Panc1 (cell line): ENCODE measurements around the gene GCH1. TPM values are rescaled to one million over a fixed set of nuclear protein-coding genes. Genes with fewer than 3 reads are reported as not detected.

Experiments
- ATAC-seq: fragments of 200-7000 bp; cut with Tn5 transposase; 2 replicates; pipeline ENCODE4 v1.9.1; 2020; ENCODE audit warnings: mild to moderate bottlenecking, moderate library complexity
- BruUV-seq: library from RNA; stranded (reverse); fragments of 400-500 nt; replicated peaks from 2 replicates; lab custom pipeline; 2021; lab: Mats Ljungman, UMichigan
- CTCF ChIA-PET: fragments of 300-600 bp; sonication (Branson Sonifier 250); formaldehyde crosslinking; loops from one replicate; lab custom pipeline; 2022; ENCODE audit warnings: antibody characterized with exemption; lab: Charles Lee
- POLR2A ChIA-PET: fragments of 300-600 bp; sonication (Branson Sonifier 250); formaldehyde crosslinking; loops from one replicate; lab custom pipeline; 2022; ENCODE audit warnings: antibody characterized with exemption; lab: Charles Lee
- DNase-seq: peaks from one replicate; pipeline ENCODE4 v3.0.0-alpha.2; 2010; ENCODE audit warnings: low read depth, low spot score
- H3K27ac ChIP-seq: 2 replicates; pipeline ENCODE4 v1.5.1; 2011; ENCODE audit warnings: mild to moderate bottlenecking, low read length, inconsistent platforms
- H3K27me3 ChIP-seq: fragments of 200-500 bp; sonication (Bioruptor generic); 2 replicates; pipeline ENCODE4 v1.6.0; 2014; ENCODE audit warnings: low read length, inconsistent platforms; ENCODE audit not compliant: control insufficient read depth, insufficient read depth
- H3K36me3 ChIP-seq: fragments of 200-500 bp; sonication (Bioruptor generic); 2 replicates; pipeline ENCODE4 v1.5.1; 2014; ENCODE audit warnings: inconsistent platforms, mild to moderate bottlenecking, low read length, moderate library complexity; ENCODE audit not compliant: control insufficient read depth, insufficient read depth
- H3K4me1 ChIP-seq: 2 replicates; pipeline ENCODE4 v1.5.1; 2011; ENCODE audit warnings: inconsistent platforms, mild to moderate bottlenecking, low read length, moderate library complexity; ENCODE audit not compliant: control insufficient read depth, insufficient read depth
- H3K4me3 ChIP-seq, 2 experiments: 2 replicates each; pipeline ENCODE4 v1.5.1; 2011 to 2012; ENCODE audit warnings: low read depth in 2 of 2, low read length in 2 of 2, mild to moderate bottlenecking in 2 of 2, inconsistent platforms in 1 of 2, moderate library complexity in 1 of 2
- H3K9me3 ChIP-seq: fragments of 200-500 bp; sonication (Bioruptor generic); 2 replicates; pipeline ENCODE4 v1.5.1; 2014; ENCODE audit warnings: low read depth, mild to moderate bottlenecking, inconsistent platforms, low read length, moderate library complexity; ENCODE audit not compliant: control insufficient read depth, insufficient read depth
- POLR2AphosphoS5 ChIP-seq: IDR thresholded peaks from 2 replicates; pipeline ENCODE4 v1.6.1; 2012; ENCODE audit warnings: mild to moderate bottlenecking, low read depth, low read length, moderate library complexity
- SIN3A ChIP-seq: IDR thresholded peaks from 2 replicates; pipeline ENCODE4 v1.6.1; 2012; ENCODE audit warnings: low read depth, mild to moderate bottlenecking, low read length, moderate library complexity, borderline replicate concordance; ENCODE audit not compliant: insufficient read depth
- TCF7L2 ChIP-seq: IDR thresholded peaks from 2 replicates; pipeline ENCODE4 v1.6.1; 2011; ENCODE audit warnings: mild to moderate bottlenecking, low read depth, low read length, inconsistent platforms
- in situ Hi-C: cut with HindIII; loops from 2 replicates; pipeline ENCODE4 v1.10.0; 2016; ENCODE audit warnings: low sequenced_read_pairs, low pct_unique_long_range_greater_than_20kb
- intact Hi-C: fragments of 100-400 bp; cut with micrococcal nuclease; formaldehyde crosslinking; loops from one replicate; pipeline ENCODE4 v1.10.0; 2022; ENCODE audit not compliant: unreplicated experiment
- total RNA-seq: library from RNA; stranded (reverse); gene quantifications from one replicate; pipeline ENCODE4 v1.2.1, GENCODE V29; 2021; ENCODE audit not compliant: unreplicated experiment
- TF ChIP-seq, protein P1 (sequence below): fragments of 450-650 bp; IDR thresholded peaks from 2 replicates; pipeline ENCODE4 v1.5.1; 2017; ENCODE audit warnings: mild to moderate bottlenecking
- TF ChIP-seq, protein P2 (sequence below), 2 experiments: IDR thresholded peaks; 2 replicates each; pipeline ENCODE4 v1.6.1; 2011 to 2012; ENCODE audit warnings: low read depth in 2 of 2, control low read depth in 1 of 2, low read length in 1 of 2, mild to moderate bottlenecking in 1 of 2, moderate library complexity in 1 of 2; ENCODE audit not compliant: insufficient read depth in 1 of 2

Gene GCH1
- total RNA-seq, 1 experiment from 2014 or later: 3.6 TPM

GRCh38 chr14:54931598-54932340 is 29.1 kb upstream of the GCH1 start:
- CTCF ChIA-PET: no interaction called here
- DNase-seq (no peak), ATAC-seq (no peak)
- no peaks in the 10 kb centered on the region for H3K27me3 ChIP-seq
- in situ Hi-C loops (no loop called here), intact Hi-C loops (no loop called here)
- no peaks in the 10 kb centered on the region for H3K36me3 ChIP-seq
- H3K4me3 ChIP-seq: no peak overlapping the region
- TF ChIP-seq TCF7L2 (no peak), SIN3A (no peak), POLR2AphosphoS5 (no peak)
- TF ChIP-seq, protein P1, sequence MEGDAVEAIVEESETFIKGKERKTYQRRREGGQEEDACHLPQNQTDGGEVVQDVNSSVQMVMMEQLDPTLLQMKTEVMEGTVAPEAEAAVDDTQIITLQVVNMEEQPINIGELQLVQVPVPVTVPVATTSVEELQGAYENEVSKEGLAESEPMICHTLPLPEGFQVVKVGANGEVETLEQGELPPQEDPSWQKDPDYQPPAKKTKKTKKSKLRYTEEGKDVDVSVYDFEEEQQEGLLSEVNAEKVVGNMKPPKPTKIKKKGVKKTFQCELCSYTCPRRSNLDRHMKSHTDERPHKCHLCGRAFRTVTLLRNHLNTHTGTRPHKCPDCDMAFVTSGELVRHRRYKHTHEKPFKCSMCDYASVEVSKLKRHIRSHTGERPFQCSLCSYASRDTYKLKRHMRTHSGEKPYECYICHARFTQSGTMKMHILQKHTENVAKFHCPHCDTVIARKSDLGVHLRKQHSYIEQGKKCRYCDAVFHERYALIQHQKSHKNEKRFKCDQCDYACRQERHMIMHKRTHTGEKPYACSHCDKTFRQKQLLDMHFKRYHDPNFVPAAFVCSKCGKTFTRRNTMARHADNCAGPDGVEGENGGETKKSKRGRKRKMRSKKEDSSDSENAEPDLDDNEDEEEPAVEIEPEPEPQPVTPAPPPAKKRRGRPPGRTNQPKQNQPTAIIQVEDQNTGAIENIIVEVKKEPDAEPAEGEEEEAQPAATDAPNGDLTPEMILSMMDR: no peak
- TF ChIP-seq, protein P2, sequence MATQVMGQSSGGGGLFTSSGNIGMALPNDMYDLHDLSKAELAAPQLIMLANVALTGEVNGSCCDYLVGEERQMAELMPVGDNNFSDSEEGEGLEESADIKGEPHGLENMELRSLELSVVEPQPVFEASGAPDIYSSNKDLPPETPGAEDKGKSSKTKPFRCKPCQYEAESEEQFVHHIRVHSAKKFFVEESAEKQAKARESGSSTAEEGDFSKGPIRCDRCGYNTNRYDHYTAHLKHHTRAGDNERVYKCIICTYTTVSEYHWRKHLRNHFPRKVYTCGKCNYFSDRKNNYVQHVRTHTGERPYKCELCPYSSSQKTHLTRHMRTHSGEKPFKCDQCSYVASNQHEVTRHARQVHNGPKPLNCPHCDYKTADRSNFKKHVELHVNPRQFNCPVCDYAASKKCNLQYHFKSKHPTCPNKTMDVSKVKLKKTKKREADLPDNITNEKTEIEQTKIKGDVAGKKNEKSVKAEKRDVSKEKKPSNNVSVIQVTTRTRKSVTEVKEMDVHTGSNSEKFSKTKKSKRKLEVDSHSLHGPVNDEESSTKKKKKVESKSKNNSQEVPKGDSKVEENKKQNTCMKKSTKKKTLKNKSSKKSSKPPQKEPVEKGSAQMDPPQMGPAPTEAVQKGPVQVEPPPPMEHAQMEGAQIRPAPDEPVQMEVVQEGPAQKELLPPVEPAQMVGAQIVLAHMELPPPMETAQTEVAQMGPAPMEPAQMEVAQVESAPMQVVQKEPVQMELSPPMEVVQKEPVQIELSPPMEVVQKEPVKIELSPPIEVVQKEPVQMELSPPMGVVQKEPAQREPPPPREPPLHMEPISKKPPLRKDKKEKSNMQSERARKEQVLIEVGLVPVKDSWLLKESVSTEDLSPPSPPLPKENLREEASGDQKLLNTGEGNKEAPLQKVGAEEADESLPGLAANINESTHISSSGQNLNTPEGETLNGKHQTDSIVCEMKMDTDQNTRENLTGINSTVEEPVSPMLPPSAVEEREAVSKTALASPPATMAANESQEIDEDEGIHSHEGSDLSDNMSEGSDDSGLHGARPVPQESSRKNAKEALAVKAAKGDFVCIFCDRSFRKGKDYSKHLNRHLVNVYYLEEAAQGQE (IDR thresholded peaks at IDR 0.05; ENCODE audit: insufficient read depth in 1 of 2, low read depth in 2 of 2, low read length in 1 of 2): no peak
- no TSS peak for BruUV-seq
- H3K9me3 ChIP-seq: no peaks in the 10 kb centered on the region
- no peaks in the 10 kb centered on the region for H3K4me1 ChIP-seq
- POLR2A ChIA-PET: no interaction called here
- H3K27ac ChIP-seq: no peak overlapping the region

DNA sequence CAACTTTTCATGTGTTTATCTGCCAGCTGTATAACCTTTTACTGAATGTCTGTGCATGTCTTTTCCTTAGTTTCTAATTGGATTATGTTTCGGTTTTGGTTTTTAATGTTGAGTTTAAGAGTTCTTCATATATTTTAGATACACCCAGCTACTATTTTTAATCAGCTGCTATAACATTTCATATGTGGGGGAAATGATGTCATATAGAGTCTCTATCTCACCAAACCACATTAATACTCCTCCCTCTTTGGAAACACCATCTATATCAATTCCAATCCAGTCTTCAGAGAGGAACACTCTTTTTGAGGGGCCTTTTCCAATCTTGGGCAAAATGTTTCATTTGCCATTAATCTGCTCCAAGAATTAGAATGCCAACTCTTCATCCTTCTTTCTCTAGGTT is 28.5 kb upstream of the GCH1 start:
- no peaks in the 10 kb centered on the region for H3K4me1 ChIP-seq
- ChIA-PET POLR2A (interaction anchor here (0.6 kb wide), 1 partner anchor 32 kb away, joined by 16 read pairs; no protein-coding TSS in a partner anchor), CTCF (no interaction called here)
- H3K36me3 ChIP-seq: no peaks in the 10 kb centered on the region
- no peak for DNase-seq
- intact Hi-C loops (no loop called here), in situ Hi-C loops (no loop called here)
- BruUV-seq: no TSS peak
- H3K9me3 ChIP-seq: no peaks in the 10 kb centered on the region
- no peaks in the 10 kb centered on the region for H3K27me3 ChIP-seq
- TF ChIP-seq SIN3A (no peak), TCF7L2 (no peak), POLR2AphosphoS5 (no peak)
- TF ChIP-seq, protein P2 (IDR thresholded peaks at IDR 0.05; ENCODE audit: insufficient read depth in 1 of 2, low read depth in 2 of 2, low read length in 1 of 2): no peak
- TF ChIP-seq, protein P1: no peak
- no peak overlapping the region for H3K27ac ChIP-seq
- H3K4me3 ChIP-seq: no peak overlapping the region
- ATAC-seq: no peak
